22Rv1 (cell line): ENCODE results near the gene RFX7.

Source experiments
- H3K27ac ChIP-seq: fragments of 450-650 bp; 2 replicates; pipeline ENCODE4 v1.5.1; 2017
- ZFX ChIP-seq: fragments of 450-650 bp; IDR thresholded peaks from 2 replicates; pipeline ENCODE4 v1.6.1; 2017; ENCODE audit warnings: antibody characterized with exemption, borderline replicate concordance
- TF ChIP-seq, protein P1 (sequence below): fragments of 450-650 bp; IDR thresholded peaks from 2 replicates; pipeline ENCODE4 v1.5.1; 2017; ENCODE audit warnings: mild to moderate bottlenecking

RFX7 gene

DNA sequence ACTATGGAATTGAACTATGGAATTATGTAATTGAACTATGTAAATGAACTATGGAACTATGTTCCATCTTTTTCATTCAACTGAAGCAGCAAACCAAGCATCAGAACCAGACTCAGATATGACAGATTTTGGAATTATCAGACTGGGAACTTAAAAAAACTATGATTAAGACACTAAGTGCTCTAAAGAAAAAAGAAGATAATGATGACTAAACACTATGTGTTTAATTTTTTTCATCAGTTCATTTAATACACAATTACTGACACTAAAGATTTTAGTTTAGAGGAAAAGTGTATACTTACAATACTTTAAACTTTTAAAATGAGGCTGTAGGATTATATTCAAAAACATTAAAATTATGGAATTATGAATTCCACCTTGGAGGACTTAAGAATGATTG is 15.3 kb downstream of the RFX7 start:
- TF ChIP-seq ZFX: no peak
- TF ChIP-seq, protein P1, sequence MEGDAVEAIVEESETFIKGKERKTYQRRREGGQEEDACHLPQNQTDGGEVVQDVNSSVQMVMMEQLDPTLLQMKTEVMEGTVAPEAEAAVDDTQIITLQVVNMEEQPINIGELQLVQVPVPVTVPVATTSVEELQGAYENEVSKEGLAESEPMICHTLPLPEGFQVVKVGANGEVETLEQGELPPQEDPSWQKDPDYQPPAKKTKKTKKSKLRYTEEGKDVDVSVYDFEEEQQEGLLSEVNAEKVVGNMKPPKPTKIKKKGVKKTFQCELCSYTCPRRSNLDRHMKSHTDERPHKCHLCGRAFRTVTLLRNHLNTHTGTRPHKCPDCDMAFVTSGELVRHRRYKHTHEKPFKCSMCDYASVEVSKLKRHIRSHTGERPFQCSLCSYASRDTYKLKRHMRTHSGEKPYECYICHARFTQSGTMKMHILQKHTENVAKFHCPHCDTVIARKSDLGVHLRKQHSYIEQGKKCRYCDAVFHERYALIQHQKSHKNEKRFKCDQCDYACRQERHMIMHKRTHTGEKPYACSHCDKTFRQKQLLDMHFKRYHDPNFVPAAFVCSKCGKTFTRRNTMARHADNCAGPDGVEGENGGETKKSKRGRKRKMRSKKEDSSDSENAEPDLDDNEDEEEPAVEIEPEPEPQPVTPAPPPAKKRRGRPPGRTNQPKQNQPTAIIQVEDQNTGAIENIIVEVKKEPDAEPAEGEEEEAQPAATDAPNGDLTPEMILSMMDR: no peak
- no peak overlapping the region for H3K27ac ChIP-seq

DNA sequence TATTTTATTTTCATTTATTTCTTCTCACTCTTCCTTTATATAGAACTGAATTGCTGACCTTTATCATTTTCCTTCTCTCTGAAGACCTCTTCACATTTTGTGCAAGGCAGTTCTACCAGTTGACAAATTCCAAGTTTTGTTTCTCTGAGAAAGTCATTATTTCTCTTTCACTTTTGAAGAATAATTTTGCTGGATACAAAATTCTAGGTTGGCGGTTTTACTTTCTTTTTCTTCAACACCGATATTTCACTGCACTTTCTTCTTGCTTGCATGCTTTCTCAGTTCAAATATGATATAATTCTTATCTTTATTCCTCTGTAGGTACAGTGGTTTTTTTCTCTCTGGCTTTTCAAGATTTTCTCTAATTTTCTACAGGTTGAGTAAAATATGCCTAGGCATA is 15.9 kb downstream of the RFX7 start:
- H3K27ac ChIP-seq: no peak overlapping the region
- TF ChIP-seq, protein P1: no peak
- TF ChIP-seq ZFX: no peak

DNA sequence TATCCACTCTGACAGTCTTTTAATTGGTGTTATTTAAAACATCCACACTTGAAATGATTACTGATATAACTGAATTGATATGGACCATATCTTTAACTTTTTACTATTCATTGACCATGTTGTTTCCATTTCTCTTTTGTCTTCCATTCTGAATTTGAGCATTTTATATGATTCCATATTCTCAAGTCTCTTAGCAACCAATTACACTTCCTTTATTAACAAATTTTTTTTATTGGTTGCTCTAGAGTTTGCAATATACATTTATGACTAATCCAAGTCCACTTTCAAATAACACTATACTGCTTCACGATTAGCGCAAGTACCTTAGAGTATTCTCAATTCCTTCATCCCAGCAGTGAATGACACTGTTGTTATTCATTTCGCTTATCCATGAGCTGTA is 16.4 kb downstream of the RFX7 start:
- TF ChIP-seq, protein P1: no peak
- TF ChIP-seq ZFX: no peak

DNA sequence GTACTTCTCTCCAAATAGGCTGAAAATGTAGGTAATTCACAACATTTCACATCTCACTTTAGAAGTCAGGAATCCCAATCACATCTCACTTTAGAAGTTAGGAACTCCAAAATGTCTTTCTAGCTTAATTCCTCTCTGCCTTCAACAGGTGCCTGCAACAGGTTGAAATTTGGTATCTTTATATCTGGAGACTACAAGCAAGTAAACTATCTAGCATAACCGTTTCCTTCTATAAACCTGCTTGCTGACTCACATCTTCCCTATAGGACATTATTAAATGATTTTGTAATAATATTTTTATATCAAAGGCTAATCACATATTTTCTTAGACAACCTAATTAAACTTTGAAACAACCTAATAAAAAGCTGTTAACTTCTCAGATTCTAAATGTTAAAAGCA is 18.2 kb downstream of the RFX7 start:
- TF ChIP-seq, protein P1: no peak
- H3K27ac ChIP-seq: no peak overlapping the region

More for the DNA sequence above, 16.4 kb downstream of the RFX7 start:
- no peak overlapping the region for H3K27ac ChIP-seq

DNA sequence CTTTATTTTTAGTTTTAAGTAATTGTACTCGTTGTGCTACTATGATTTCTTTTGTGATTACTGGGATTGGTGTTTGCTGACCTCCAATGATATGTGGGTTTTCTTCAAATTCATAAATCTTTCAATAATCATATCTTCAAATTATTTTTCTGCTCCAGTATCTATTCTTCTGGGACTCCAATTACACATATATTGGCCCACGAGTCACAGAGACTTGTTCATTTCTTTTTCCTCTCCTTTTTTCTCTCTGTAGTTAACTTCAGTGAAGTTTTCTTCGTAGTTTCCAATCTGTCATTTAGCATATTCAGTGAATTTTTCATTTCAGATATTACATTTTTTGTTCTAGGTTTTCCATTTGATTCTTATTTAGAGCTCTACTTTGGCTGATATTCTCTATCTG is 21.4 kb downstream of the RFX7 start:
- TF ChIP-seq, protein P1: no peak
- no peak for TF ChIP-seq ZFX

DNA sequence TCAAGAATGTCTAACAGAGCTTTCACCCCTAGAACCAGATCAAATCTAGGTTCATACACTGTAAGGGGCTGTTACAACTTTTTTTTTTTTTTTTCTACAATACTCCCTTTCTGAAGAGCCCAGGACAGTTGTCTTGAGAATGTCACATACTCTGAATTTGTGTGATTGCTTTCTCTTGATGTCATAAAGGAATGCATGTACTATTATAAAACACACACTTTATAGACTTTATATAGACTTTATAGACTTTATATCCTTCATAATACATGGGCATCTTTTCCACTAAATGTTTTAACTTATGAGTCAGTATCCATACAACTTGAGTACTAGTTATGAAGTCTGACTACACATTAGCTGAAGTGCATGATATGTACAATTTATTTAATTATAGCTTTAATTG is 26.3 kb downstream of the RFX7 start:
- H3K27ac ChIP-seq: no peak overlapping the region
- TF ChIP-seq ZFX: no peak
- TF ChIP-seq, protein P1: no peak

More for the DNA sequence above, 21.4 kb downstream of the RFX7 start:
- H3K27ac ChIP-seq: no peak overlapping the region

DNA sequence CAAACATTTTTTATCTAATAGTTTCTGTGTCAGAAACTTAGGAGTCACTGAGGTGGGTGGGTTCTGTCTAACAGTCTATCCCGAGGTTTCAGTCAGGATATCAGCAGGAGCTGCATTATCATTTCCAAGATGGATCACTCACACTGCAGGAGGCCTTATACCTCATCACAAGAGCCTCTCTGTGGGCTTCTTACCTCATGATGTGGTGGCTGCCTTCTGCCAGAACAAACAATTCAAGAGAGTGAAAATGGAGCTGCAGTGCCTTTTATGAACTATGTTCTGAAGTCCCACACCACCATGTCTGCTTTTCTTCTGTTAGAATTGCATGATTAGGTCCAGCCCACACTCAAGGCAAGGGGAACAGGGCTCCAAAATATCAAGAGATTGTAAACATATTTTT is 27.9 kb downstream of the RFX7 start:
- no peak for TF ChIP-seq ZFX
- TF ChIP-seq, protein P1: no peak
- no peak overlapping the region for H3K27ac ChIP-seq
